Measurements from ENCODE around the gene SPAG16. TPM values are rescaled to one million over a fixed set of nuclear protein-coding genes. Genes with fewer than 3 reads are reported as not detected.

The SPAG16 gene
- total RNA-seq, 1 experiment from 2014 or later: 17.3 TPM

DNA sequence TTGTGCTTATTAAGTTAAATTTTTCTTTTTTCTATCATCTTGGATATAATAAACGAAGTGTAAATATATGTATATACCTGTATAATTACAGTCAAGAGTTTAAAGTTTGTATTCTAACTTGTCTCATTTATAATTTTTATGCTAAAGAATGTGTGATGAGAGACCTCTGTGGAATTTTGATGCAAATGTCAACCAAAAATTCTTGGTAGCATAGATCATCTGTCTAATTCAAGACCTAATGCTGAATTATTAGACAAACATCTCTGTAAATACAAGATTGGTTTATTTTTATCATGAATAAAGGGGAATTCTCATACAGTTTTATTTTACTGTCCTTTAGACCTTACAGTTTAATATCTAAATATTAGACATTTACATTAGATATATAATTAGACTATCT, 977.4 kb downstream of the SPAG16 start:
- H3K9me3 ChIP-seq (ENCODE audit: control insufficient read depth, low read depth, low read length): no peaks in the 10 kb centered on the region
- H3K14ac ChIP-seq (ENCODE audit: insufficient read depth, low read length): no peak overlapping the region
- H2AK5ac ChIP-seq (ENCODE audit: insufficient read length, low read length): no peak overlapping the region
- H4K5ac ChIP-seq (ENCODE audit: insufficient read length, low read depth, low read length): no peak overlapping the region
- no peaks in the 10 kb centered on the region for H4K20me1 ChIP-seq (ENCODE audit: control insufficient read depth, insufficient read depth, insufficient read length)
- H3K9me3 Mint-ChIP-seq: no peaks in the 10 kb centered on the region
- no peak overlapping the region for H3T11ph ChIP-seq (ENCODE audit: low read length)
- no peaks in the 10 kb centered on the region for H3K27me3 ChIP-seq (ENCODE audit: insufficient read depth, low read length)
- H3K4me1 ChIP-seq (ENCODE audit: insufficient read depth, low read length): no peaks in the 10 kb centered on the region
- peaks cover 6 to 7% of the 10 kb centered on the region in 2 experiments for H3K4me1 Mint-ChIP-seq
- no peaks in the 10 kb centered on the region for H3K79me2 ChIP-seq (ENCODE audit: insufficient read depth, low read length)
- no CpG with 5 or more reads among the region's 1 CpG for WGBS (ENCODE audit: extremely low coverage, insufficient read length, low lambda C conversion rate)
- DNase-seq: no peak
- no peak overlapping the region for H2BK12ac ChIP-seq (ENCODE audit: insufficient read length, low read depth, low read length)
- H3K27ac Mint-ChIP-seq: no peak overlapping the region
- TF ChIP-seq, protein P1, sequence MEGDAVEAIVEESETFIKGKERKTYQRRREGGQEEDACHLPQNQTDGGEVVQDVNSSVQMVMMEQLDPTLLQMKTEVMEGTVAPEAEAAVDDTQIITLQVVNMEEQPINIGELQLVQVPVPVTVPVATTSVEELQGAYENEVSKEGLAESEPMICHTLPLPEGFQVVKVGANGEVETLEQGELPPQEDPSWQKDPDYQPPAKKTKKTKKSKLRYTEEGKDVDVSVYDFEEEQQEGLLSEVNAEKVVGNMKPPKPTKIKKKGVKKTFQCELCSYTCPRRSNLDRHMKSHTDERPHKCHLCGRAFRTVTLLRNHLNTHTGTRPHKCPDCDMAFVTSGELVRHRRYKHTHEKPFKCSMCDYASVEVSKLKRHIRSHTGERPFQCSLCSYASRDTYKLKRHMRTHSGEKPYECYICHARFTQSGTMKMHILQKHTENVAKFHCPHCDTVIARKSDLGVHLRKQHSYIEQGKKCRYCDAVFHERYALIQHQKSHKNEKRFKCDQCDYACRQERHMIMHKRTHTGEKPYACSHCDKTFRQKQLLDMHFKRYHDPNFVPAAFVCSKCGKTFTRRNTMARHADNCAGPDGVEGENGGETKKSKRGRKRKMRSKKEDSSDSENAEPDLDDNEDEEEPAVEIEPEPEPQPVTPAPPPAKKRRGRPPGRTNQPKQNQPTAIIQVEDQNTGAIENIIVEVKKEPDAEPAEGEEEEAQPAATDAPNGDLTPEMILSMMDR (conservative IDR thresholded peaks at IDR 0.05): no peak
- no peak overlapping the region for H4K8ac ChIP-seq (replicated peaks; ENCODE audit: insufficient read length, low read depth, low read length)
- H3K36me3 Mint-ChIP-seq (ENCODE audit: insufficient read depth in 1 of 3, low read depth in 3 of 3): no peaks in the 10 kb centered on the region
- no peaks in the 10 kb centered on the region for H3K27me3 Mint-ChIP-seq (ENCODE audit: low read depth)
- H3K18ac ChIP-seq (ENCODE audit: insufficient read length, low read depth, low read length): no peak overlapping the region
- no peak overlapping the region for H3K4me3 Mint-ChIP-seq
- H3K23me2 ChIP-seq (ENCODE audit: insufficient read length, low read depth, low read length, poor library complexity, severe bottlenecking): no peaks in the 10 kb centered on the region
- H2BK15ac ChIP-seq (ENCODE audit: low read depth, low read length): no peak overlapping the region
- H3K79me1 ChIP-seq (ENCODE audit: insufficient read depth, low read depth, low read length, poor library complexity, severe bottlenecking): no peaks in the 10 kb centered on the region
- H3K27ac ChIP-seq (ENCODE audit: insufficient read length, low read depth, low read length): no peak overlapping the region
- H2AFZ ChIP-seq (ENCODE audit: low read length): no peak overlapping the region
- H3K9ac ChIP-seq (ENCODE audit: extremely low read depth, insufficient read length, low read length): no peak overlapping the region
- no peak overlapping the region for H2BK120ac ChIP-seq (ENCODE audit: low read depth, low read length, poor library complexity, severe bottlenecking)
- H3K56ac ChIP-seq (ENCODE audit: insufficient read length, low read depth, low read length): no peak overlapping the region
- H3K4me2 ChIP-seq (ENCODE audit: insufficient read depth, insufficient read length, low read length): no peak overlapping the region
- no peak overlapping the region for H3K23ac ChIP-seq (ENCODE audit: insufficient read length, low read depth, low read length)
- no peak overlapping the region for H2BK20ac ChIP-seq (ENCODE audit: low read depth, low read length, poor library complexity, severe bottlenecking)
- H2BK5ac ChIP-seq (ENCODE audit: insufficient read length, low read length): no peak overlapping the region
- no peak overlapping the region for H4K91ac ChIP-seq (ENCODE audit: insufficient read length, low read depth, low read length)
- H3K4ac ChIP-seq (ENCODE audit: low read depth, low read length): no peak overlapping the region

All from H9 (cell line).